Measurements from ENCODE around the gene GCLC.

DNA sequence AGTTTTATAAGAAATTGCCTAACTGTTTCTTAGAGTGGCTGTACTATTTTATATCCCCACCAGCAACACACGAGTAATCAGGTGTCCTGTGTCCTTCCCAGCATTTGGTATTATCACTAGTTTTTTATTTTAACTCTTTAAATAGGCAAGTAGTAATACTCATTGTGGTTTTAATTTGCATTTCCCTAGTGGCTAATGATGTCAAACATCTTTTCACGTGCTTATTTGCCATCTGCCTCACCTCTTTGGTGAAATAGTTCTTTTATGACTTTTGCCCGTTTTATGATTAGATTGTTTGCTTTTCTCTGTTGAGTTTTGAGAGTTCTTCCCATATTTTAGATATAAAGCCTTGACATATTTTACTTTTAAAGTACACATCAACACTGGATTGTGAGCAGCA is 57.8 kb downstream of the GCLC start:
- TF ChIP-seq, protein P1, sequence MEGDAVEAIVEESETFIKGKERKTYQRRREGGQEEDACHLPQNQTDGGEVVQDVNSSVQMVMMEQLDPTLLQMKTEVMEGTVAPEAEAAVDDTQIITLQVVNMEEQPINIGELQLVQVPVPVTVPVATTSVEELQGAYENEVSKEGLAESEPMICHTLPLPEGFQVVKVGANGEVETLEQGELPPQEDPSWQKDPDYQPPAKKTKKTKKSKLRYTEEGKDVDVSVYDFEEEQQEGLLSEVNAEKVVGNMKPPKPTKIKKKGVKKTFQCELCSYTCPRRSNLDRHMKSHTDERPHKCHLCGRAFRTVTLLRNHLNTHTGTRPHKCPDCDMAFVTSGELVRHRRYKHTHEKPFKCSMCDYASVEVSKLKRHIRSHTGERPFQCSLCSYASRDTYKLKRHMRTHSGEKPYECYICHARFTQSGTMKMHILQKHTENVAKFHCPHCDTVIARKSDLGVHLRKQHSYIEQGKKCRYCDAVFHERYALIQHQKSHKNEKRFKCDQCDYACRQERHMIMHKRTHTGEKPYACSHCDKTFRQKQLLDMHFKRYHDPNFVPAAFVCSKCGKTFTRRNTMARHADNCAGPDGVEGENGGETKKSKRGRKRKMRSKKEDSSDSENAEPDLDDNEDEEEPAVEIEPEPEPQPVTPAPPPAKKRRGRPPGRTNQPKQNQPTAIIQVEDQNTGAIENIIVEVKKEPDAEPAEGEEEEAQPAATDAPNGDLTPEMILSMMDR (IDR thresholded peaks at IDR 0.05; ENCODE audit: low read depth, low read length) = no peak
- no peak for TF ChIP-seq EZH2phosphoT487 (IDR thresholded peaks at IDR 0.05; ENCODE audit: low read depth)
